NCI-H2227 (cell line): ENCODE results near the gene ACADSB.
A peak's percentile ranks its signal among the peaks of the same experiment; 100 is the strongest.

ENCODE experiments used
- DNase-seq: peaks from one replicate; lab custom pipeline; 2025; ENCODE audit not compliant: unreplicated experiment; lab: John Stamatoyannopoulos, UW

Gene ACADSB

GRCh38 chr10:123038782-123039631, 30.2 kb downstream of the ACADSB start:
- DNase-seq = no peak

- DNase-seq = no peak
These were observed 30.8 kb downstream of the ACADSB start for GRCh38 chr10:123039632-123039930.

GRCh38 chr10:123042708-123043408, 34.1 kb downstream of the ACADSB start:
- no peak for DNase-seq

- peak; percentile 69 for DNase-seq
These were observed 34.7 kb downstream of the ACADSB start for GRCh38 chr10:123043409-123043925.

GRCh38 chr10:123044391-123044790, 35.6 kb downstream of the ACADSB start:
- DNase-seq = peak; percentile 10

GRCh38 chr10:123045961-123046731, 37.3 kb downstream of the ACADSB start:
- no peak for DNase-seq

GRCh38 chr10:123057968-123058367, 49.2 kb downstream of the ACADSB start:
- no peak for DNase-seq

GRCh38 chr10:123061865-123062264, 53.1 kb downstream of the ACADSB start:
- no peak for DNase-seq

- DNase-seq = no peak
These were observed 53.9 kb downstream of the ACADSB start for GRCh38 chr10:123062726-123063125.

- no peak for DNase-seq
These were observed 59.5 kb downstream of the ACADSB start for GRCh38 chr10:123068087-123068853.

- peak; percentile 71 for DNase-seq
These were observed 60.6 kb downstream of the ACADSB start for GRCh38 chr10:123069246-123069986.

GRCh38 chr10:123073187-123073586, 64.4 kb downstream of the ACADSB start:
- no peak for DNase-seq

GRCh38 chr10:123074215-123074614, 65.4 kb downstream of the ACADSB start:
- DNase-seq = no peak

- no peak for DNase-seq
These were observed 73.1 kb downstream of the ACADSB start for GRCh38 chr10:123081896-123082295.

- DNase-seq = no peak
These were observed 75.0 kb downstream of the ACADSB start for GRCh38 chr10:123083811-123084210.

- DNase-seq = no peak
These were observed 77.5 kb downstream of the ACADSB start for GRCh38 chr10:123086281-123086680.

- DNase-seq = no peak
These were observed 78.5 kb downstream of the ACADSB start for GRCh38 chr10:123087348-123087747.

GRCh38 chr10:123087786-123088185, 79.0 kb downstream of the ACADSB start:
- DNase-seq = no peak

- DNase-seq = no peak
These were observed 84.0 kb downstream of the ACADSB start for GRCh38 chr10:123092635-123093414.
